ENCODE data around the gene ROBO1. TPM values are rescaled to one million over a fixed set of nuclear protein-coding genes. Genes with fewer than 3 reads are reported as not detected.

ROBO1 gene
- total and polyA plus RNA-seq, 2 donors (not counting 3 experiments of a cell fraction or from before 2014, with no cell fraction given): 5.9 to 14.2 TPM

- BruUV-seq (replicated peaks): no TSS peak
- Histone ChIP-seq H3K4me3 (replicated peaks in 1 of 3; ENCODE audit: insufficient read depth in 1 of 3, low read depth in 1 of 3, low read length in 3 of 3) (no peak overlapping the region), H3K9me3 (replicated peaks; ENCODE audit: control insufficient read depth, insufficient read depth, low read length) (no peaks in the 10 kb centered on the region), H3K79me2 (ENCODE audit: control insufficient read depth, insufficient read depth, low read length) (no peaks in the 10 kb centered on the region), H3K9me1 (replicated peaks; ENCODE audit: control insufficient read depth, extremely low read depth, insufficient read depth, low read length) (no peaks in the 10 kb centered on the region), H3K9ac (replicated peaks; ENCODE audit: extremely low read depth, insufficient read depth, low read length) (no peak overlapping the region), H3K4me2 (ENCODE audit: insufficient read depth, low read length) (no peak overlapping the region), H4K20me1 (replicated peaks; ENCODE audit: control insufficient read depth, extremely low read depth, insufficient read depth, low read length) (no peaks in the 10 kb centered on the region), H3K27me3 (ENCODE audit: control insufficient read depth in 2 of 2, insufficient read depth in 2 of 2, low read length in 2 of 2) (no peaks in the 10 kb centered on the region), H3K4me1 (ENCODE audit: control insufficient read depth, extremely low read depth, insufficient read depth, low read length) (no peaks in the 10 kb centered on the region), H3K27ac (ENCODE audit: insufficient read depth, low read depth, low read length) (no peak overlapping the region), H2AFZ (ENCODE audit: low read depth, low read length) (no peak overlapping the region), H3K36me3 (ENCODE audit: control insufficient read depth in 2 of 2, extremely low read depth in 1 of 2, insufficient read depth in 2 of 2, low read length in 2 of 2) (no peaks in the 10 kb centered on the region)
- CTCF ChIA-PET: interaction anchor here (1.3 kb wide), 1 partner anchor 14 kb away, joined by 3 read pairs; no protein-coding TSS in a partner anchor
- FAIRE-seq (no peak), DNase-seq (ENCODE audit: low read depth, low spot score) (no peak)
- TF ChIP-seq CTCF (IDR thresholded peaks at IDR 0.05; ENCODE audit: extremely low read depth in 1 of 2, insufficient read depth in 1 of 2, low read depth in 1 of 2, low read length in 2 of 2) (no peak), POLR2AphosphoS5 (IDR thresholded peaks at IDR 0.05; ENCODE audit: insufficient read depth, low read depth, low read length) (no peak), POLR2A (IDR thresholded peaks at IDR 0.05; ENCODE audit: low read depth, low read length) (no peak), MAX (IDR thresholded peaks at IDR 0.05; ENCODE audit: insufficient read depth, insufficient read length) (no peak), FOS (IDR thresholded peaks at IDR 0.05; ENCODE audit: borderline replicate concordance, insufficient read depth, low read length) (no peak), EZH2 (IDR thresholded peaks at IDR 0.05; ENCODE audit: borderline replicate concordance, low read depth, low read length, severe bottlenecking) (no peak), GATA2 (IDR thresholded peaks at IDR 0.05; ENCODE audit: insufficient read depth, insufficient read length, low read depth, low read length) (no peak), JUN (IDR thresholded peaks at IDR 0.05; ENCODE audit: borderline replicate concordance, insufficient read depth, insufficient read length, low read depth) (no peak), MYC (IDR thresholded peaks at IDR 0.05; ENCODE audit: low read depth, low read length) (no peak)
- dilution Hi-C loops (cut with MboI; ENCODE audit: extremely low pct_ligation_motif_present, low sequenced_read_pairs): no loop called here
- POLR2A ChIA-PET: no interaction called here
- intact Hi-C loops (cut with micrococcal nuclease): no loop called here
Measured at GRCh38 chr3:79392479-79392878, 375.3 kb downstream of the ROBO1 start.

Data from endothelial cell of umbilical vein (primary cell).